ENCODE results near the gene GTF3A. TPM values are rescaled to one million over a fixed set of nuclear protein-coding genes. Genes with fewer than 3 reads are reported as not detected.

Gene GTF3A
- total RNA-seq, 1 experiment from 2014 or later, result 85.2 TPM

Other genes starting within 250 kb of the GTF3A start
- 978 and 1,195 TPM in 2 replicates for gene RPL21, start 173.1 kb upstream of the GTF3A start, total RNA-seq (2014; rRNA removed; shearing (Covaris generic))
- gene RASL11A, start 153.8 kb upstream of the GTF3A start, total RNA-seq (2014; rRNA removed; shearing (Covaris generic)), result 1.6 and 6.2 TPM in 2 replicates
- gene MTIF3, start 25.9 kb downstream of the GTF3A start, total RNA-seq (2014; rRNA removed; shearing (Covaris generic)), result 48.3 and 63.1 TPM in 2 replicates
- gene LNX2, start 195.9 kb downstream of the GTF3A start, total RNA-seq (2014; rRNA removed; shearing (Covaris generic)), result 4.5 and 6.6 TPM in 2 replicates
- gene POLR1D, start 197.3 kb downstream of the GTF3A start, total RNA-seq (2014; rRNA removed; shearing (Covaris generic)), result 90.7 and 123 TPM in 2 replicates